GM06990 (cell line): Measurements from ENCODE around the gene HOXD8.
A peak's percentile ranks its signal among the peaks of the same experiment; 100 is the strongest.

Experiments used
- DNase-seq: peaks from one replicate; pipeline ENCODE4 v3.0.0-alpha.2; 2011; ENCODE audit not compliant: insufficient read length; ENCODE audit errors: extremely low read depth
- H3K27me3 ChIP-seq: replicated peaks from 2 replicates; pipeline ENCODE4 v1.6.0; 2011; ENCODE audit warnings: low read length; ENCODE audit not compliant: control insufficient read depth, insufficient read depth
- H3K36me3 ChIP-seq: 2 replicates; pipeline ENCODE4 v1.5.1; 2011; ENCODE audit warnings: low read length; ENCODE audit not compliant: control insufficient read depth, insufficient read depth
- H3K4me3 ChIP-seq: replicated peaks from 2 replicates; pipeline ENCODE4 v1.5.1; 2011; ENCODE audit warnings: low read depth, mild to moderate bottlenecking, control low read depth, low read length
- TF ChIP-seq, protein P1 (sequence below): IDR thresholded peaks from 2 replicates; pipeline ENCODE4 v1.5.1; 2011; ENCODE audit warnings: low read length, control low read depth, mild to moderate bottlenecking, inconsistent platforms; ENCODE audit not compliant: insufficient read depth, poor library complexity, severe bottlenecking

The HOXD8 gene

DNA sequence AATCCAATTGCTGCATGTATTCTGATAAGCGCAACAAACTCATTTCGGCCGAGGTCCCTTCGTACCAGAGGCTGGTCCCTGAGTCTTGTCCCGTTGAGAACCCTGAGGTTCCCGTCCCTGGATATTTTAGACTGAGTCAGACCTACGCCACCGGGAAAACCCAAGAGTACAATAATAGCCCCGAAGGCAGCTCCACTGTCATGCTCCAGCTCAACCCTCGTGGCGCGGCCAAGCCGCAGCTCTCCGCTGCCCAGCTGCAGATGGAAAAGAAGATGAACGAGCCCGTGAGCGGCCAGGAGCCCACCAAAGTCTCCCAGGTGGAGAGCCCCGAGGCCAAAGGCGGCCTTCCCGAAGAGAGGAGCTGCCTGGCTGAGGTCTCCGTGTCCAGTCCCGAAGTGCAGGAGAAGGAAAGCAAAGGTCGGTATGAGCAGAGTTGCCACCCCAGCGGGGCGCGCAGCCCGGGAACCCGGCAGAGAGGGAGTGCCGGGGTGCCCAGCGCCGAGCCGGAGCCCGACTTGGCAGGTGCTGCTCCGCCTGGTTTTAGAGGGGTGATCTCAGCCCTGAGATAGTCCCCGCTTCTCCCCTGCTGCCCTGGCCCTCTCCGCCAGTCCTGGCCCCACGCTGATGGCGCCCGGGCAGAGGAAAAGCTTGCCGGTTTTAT, 12.2 kb upstream of the HOXD8 start:
- no peak for DNase-seq
- Histone ChIP-seq H3K4me3 (no peak overlapping the region), H3K36me3 (no peaks in the 10 kb centered on the region), H3K27me3 (peaks cover 4% of the 10 kb centered on the region)
- TF ChIP-seq, protein P1, sequence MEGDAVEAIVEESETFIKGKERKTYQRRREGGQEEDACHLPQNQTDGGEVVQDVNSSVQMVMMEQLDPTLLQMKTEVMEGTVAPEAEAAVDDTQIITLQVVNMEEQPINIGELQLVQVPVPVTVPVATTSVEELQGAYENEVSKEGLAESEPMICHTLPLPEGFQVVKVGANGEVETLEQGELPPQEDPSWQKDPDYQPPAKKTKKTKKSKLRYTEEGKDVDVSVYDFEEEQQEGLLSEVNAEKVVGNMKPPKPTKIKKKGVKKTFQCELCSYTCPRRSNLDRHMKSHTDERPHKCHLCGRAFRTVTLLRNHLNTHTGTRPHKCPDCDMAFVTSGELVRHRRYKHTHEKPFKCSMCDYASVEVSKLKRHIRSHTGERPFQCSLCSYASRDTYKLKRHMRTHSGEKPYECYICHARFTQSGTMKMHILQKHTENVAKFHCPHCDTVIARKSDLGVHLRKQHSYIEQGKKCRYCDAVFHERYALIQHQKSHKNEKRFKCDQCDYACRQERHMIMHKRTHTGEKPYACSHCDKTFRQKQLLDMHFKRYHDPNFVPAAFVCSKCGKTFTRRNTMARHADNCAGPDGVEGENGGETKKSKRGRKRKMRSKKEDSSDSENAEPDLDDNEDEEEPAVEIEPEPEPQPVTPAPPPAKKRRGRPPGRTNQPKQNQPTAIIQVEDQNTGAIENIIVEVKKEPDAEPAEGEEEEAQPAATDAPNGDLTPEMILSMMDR, result no peak

DNA sequence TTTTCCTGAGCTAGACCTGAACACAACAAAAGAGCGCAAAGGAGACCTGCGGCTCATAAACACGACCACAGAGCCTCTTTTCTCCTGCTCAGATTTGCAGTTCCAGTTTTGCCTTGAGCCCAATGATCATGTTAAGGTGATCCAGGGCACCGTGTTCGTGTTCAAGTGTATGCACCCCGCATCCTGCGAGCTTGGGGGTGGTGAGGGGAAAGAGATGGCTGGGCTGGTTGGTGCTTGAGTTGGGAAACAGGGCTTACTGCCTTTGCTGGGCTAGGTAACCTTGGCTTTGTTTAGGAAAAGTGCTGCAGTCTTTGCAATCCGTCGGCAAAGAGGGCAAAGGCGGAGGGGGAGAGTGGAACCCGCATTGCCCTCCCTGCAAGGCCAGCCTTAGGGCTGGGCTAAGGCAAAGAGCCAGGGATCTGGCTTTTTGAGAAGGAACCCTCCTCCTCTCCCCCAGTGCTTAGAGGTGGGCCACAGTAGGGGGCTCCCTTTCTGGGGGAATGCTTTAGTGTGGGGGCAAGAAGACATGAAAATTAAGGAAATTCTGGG, 11.6 kb upstream of the HOXD8 start:
- Histone ChIP-seq H3K4me3 (no peak overlapping the region), H3K27me3 (peaks cover 4% of the 10 kb centered on the region), H3K36me3 (no peaks in the 10 kb centered on the region)
- DNase-seq, result no peak
- TF ChIP-seq, protein P1, result no peak

DNA sequence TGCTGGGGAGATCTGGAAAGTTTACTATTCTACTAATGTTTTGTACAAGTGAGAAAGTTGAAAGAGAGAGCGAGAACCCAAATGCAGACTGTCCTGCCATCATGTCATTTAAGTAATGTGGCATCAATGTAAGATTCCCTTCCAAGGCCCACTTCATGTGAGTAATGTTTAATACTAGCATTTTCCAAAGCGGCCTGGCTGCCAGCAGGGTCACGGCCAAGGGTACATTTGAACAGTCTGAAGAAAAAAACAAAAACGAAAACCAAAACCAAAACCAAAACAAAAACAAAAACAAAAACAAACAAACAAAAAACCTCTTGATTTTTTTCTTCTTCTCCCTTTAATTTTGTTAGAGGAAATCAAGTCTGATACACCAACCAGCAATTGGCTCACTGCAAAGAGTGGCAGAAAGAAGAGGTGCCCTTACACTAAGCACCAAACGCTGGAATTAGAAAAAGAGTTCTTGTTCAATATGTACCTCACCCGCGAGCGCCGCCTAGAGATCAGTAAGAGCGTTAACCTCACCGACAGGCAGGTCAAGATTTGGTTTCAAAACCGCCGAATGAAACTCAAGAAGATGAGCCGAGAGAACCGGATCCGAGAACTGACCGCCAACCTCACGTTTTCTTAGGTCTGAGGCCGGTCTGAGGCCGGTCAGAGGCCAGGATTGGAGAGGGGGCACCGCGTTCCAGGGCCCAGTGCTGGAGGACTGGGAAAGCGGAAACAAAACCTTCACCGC, 10.7 kb upstream of the HOXD8 start:
- Histone ChIP-seq H3K4me3 (no peak overlapping the region), H3K36me3 (no peaks in the 10 kb centered on the region), H3K27me3 (peaks cover 4% of the 10 kb centered on the region)
- DNase-seq, result no peak
- TF ChIP-seq, protein P1, result peak; percentile 72

DNA sequence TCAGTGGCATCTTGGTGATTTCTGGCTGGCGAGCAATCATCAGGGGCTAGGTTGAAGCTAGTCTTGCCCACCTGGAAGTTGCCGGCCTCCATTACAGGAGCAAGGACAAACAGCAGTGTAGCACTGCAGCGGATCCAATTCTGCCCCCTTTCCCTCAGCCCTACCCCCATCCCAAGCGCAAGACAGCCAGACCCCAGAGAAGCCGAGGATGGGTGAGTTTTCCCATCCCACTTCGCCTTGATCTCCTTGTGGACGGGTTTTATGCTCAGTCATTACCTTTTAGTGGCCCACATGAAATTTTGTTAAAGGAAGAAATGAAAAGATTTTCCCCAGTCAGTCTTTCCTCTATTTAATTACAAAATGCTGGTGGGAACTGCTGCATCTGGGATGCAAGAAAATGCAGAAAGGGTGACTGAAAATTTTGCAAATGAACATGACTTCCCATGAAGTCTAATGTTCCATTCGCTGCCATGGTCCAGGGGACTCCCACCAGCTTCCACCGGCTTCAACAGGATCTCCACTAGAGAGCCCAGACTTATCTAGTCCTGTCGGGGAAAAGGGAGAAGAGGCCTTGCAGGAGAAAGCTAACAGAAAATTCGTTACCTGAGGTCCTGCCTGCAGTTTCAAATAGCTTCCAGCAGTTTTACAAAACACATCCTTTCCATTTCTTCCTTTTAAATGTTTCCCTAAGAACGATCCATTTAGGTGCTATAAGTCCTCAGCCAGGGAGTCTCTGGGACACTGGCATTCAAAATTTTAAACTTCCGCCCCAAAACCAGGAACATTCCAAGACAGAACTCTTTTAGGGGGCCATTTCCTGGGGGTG, 8.9 kb upstream of the HOXD8 start:
- Histone ChIP-seq H3K4me3 (no peak overlapping the region), H3K27me3 (peaks cover 6% of the 10 kb centered on the region), H3K36me3 (no peaks in the 10 kb centered on the region)
- DNase-seq, result no peak
- TF ChIP-seq, protein P1, result no peak

DNA sequence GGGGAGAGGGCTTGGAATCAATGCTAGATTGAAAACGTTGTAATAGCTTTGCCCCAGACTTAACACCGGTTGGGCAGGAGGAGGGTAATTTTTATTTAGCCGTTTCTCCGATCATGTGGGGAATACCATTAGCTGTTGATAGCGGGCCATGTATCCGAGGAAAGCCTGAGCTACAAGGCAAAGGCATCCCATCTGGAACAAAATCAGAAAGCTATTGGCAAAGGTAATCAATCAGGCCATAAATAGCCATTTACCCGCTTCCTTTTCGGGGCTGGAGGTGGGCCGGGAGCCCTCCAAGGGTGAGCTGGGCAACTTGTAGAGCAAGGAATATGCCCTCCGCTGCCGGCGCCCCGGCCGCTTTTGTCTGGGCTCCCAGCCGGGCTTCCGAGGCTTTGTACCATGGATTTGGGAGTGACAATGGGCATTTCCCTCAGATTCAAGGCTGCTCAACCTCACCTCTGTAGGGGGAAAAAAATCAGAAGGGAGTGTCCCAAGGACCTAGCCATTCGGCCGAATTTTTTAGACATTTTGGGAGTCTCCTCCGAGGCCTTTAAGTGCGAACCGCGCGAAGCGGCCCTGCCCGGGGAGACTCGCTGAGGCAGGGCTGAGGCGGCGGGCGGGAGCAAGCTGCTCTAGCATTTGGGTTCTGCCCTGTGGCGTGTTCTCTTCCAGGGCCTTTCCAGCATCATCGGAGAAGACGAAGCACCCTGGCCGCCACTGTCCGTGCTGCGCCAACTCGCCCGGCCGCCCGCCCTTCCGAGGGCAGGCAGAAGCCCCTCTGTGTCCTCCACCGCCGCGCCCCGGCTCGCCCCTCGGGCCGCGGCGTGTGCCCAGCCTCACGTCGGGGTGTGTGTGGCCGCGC, 8.1 kb upstream of the HOXD8 start:
- H3K4me3 ChIP-seq, result no peak overlapping the region
- TF ChIP-seq, protein P1, result no peak
- DNase-seq, result no peak
- H3K36me3 ChIP-seq, result no peaks in the 10 kb centered on the region
- H3K27me3 ChIP-seq, result peaks cover 6% of the 10 kb centered on the region
